Tibial artery (tissue), 4 donors: ENCODE results near the gene UVSSA.

Experiments used
- DNase-seq, 2 donors: peaks; one replicate each; pipeline ENCODE4 v3.0.0-alpha.2; 2019
- H3K27ac ChIP-seq, 2 donors: fragments of 200-600 bp; sonication (generic) in 1 of 2; 1 replicate in 1 of 2; 2 replicates in 1 of 2; pipeline ENCODE4 v1.5.1; 2018 to 2019; ENCODE audit warnings: mild to moderate bottlenecking in 1 of 2
- H3K27me3 ChIP-seq, 2 donors: fragments of 200-600 bp; sonication (generic) in 1 of 2; one replicate each; pipeline versions ENCODE4 v1.5.1 to v1.6.0; 2016 to 2019
- H3K36me3 ChIP-seq, 3 donors: fragments of 200-600 bp; sonication (generic) in 2 of 3; one replicate each; pipeline ENCODE4 v1.5.1; 2016 to 2019; ENCODE audit warnings: mild to moderate bottlenecking in 2 of 3
- H3K4me1 ChIP-seq, 4 donors: fragments of 200-600 bp; sonication (generic) in 2 of 4; 1 replicate in 3 of 4; 2 replicates in 1 of 4; pipeline ENCODE4 v1.5.1; 2016 to 2019
- H3K4me3 ChIP-seq, 2 donors: fragments of 200-600 bp; sonication (generic) in 1 of 2; 1 replicate in 1 of 2; 2 replicates in 1 of 2; pipeline ENCODE4 v1.5.1; 2018 to 2019; ENCODE audit warnings: mild to moderate bottlenecking in 2 of 2
- H3K9me3 ChIP-seq, 3 donors: fragments of 200-600 bp; sonication (generic) in 1 of 3; one replicate each; pipeline ENCODE4 v1.5.1; 2016 to 2019
- intact Hi-C: fragments of 100-400 bp; cut with DNase I; formaldehyde crosslinking; loops from one replicate; pipeline ENCODE4 v1.15.0; 2023; ENCODE audit warnings: low total_unique reads
- TF ChIP-seq, protein P1 (sequence below), 2 experiments: fragments of 200-600 bp in 1 of 2; fragments of 450-650 bp in 1 of 2; IDR thresholded peaks; one replicate each; pipeline ENCODE4 v1.5.1; 2017 to 2019; ENCODE audit warnings: antibody characterized with exemption in 2 of 2, mild to moderate bottlenecking in 1 of 2, moderate library complexity in 1 of 2

Gene UVSSA

DNA sequence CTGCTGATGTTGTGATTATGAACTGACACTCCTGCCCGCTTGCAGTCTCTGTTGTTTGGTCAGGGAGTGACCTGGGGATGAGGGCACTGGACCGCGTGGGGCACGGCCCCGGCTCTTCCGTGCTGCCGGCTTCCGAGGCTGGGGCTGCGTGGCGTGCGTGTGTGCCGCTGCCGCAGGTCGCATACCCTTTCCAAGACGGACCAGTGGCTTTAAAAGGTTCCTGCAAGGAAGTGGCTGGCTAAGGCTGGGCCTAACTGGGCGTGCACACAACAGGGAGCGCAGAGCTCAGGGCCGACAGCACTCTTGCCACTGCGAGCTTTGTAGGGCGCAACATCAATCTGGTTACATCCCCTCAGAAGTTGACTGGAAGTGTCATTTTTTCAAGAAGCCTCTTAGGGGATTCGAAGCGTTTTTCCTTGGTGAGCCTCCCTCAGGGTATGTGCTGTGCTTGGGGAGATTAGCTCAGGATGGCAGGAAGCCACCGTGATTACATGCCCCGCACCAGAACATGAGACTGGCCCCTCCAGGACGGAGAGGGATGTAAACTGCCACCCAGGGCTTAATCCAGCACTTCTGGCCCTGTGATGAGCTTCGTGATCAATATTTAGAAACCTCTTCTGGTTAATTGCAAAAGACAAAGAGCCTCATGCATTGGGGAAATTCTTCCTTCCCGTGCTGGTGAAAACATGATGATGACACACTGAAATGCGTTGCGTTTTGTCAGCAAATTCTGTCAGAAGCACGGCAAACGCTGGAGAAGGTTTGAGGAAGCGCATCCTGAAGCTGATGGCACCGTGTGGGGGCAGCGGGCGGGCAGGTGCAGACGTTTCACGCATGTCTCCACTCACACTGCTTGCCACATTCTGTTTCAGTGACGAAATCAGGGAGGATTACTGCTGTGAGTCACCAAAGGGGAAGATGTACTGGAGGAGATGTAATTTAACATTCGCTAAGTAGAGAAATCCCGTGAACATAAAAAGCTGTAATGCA is 46.2 kb upstream of the UVSSA start:
- DNase-seq: peak in 1 of 2 donors; percentile 54

DNA sequence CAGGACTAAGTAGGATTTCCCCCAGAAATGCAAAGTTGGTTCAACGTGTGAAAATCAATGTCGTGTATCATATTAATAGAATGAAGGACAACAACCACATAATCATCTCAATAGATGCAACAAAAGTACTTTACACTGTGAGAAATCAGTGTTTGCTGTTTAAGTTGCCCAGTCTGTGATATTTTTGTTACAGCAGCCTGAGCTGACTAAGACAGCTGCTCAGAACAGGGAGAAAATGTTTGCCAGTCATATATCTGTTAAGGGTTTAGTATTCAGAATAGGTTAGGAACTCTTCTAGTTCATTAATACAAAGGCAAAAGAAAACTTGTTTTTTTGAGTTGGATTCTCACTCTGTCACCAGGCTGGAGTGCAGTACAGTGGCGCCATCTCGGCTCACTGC is 44.8 kb upstream of the UVSSA start:
- Histone ChIP-seq H3K27me3 (no peaks in the 10 kb centered on the region), H3K9me3 (no peaks in the 10 kb centered on the region), H3K36me3 (peaks cover 6 to 47% (median 33%) of the 10 kb centered on the region in 3 donors), H3K4me1 (peaks cover 0 to 14% (median 2%) of the 10 kb centered on the region in 4 donors), H3K27ac (no peak overlapping the region), H3K4me3 (no peak overlapping the region)
- TF ChIP-seq, protein P1, sequence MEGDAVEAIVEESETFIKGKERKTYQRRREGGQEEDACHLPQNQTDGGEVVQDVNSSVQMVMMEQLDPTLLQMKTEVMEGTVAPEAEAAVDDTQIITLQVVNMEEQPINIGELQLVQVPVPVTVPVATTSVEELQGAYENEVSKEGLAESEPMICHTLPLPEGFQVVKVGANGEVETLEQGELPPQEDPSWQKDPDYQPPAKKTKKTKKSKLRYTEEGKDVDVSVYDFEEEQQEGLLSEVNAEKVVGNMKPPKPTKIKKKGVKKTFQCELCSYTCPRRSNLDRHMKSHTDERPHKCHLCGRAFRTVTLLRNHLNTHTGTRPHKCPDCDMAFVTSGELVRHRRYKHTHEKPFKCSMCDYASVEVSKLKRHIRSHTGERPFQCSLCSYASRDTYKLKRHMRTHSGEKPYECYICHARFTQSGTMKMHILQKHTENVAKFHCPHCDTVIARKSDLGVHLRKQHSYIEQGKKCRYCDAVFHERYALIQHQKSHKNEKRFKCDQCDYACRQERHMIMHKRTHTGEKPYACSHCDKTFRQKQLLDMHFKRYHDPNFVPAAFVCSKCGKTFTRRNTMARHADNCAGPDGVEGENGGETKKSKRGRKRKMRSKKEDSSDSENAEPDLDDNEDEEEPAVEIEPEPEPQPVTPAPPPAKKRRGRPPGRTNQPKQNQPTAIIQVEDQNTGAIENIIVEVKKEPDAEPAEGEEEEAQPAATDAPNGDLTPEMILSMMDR (IDR thresholded peaks at IDR 0.05): no peak
- intact Hi-C loops: no loop called here
- DNase-seq: no peak

More for the DNA sequence above, 46.2 kb upstream of the UVSSA start:
- intact Hi-C loops: no loop called here
- Histone ChIP-seq H3K4me1 (peaks cover 0 to 14% (median 2%) of the 10 kb centered on the region in 4 donors), H3K27me3 (no peaks in the 10 kb centered on the region), H3K27ac (no peak overlapping the region), H3K4me3 (no peak overlapping the region), H3K9me3 (no peaks in the 10 kb centered on the region), H3K36me3 (peaks cover 6 to 51% (median 38%) of the 10 kb centered on the region in 3 donors)
- TF ChIP-seq, protein P1 (IDR thresholded peaks at IDR 0.05): no peak

DNA sequence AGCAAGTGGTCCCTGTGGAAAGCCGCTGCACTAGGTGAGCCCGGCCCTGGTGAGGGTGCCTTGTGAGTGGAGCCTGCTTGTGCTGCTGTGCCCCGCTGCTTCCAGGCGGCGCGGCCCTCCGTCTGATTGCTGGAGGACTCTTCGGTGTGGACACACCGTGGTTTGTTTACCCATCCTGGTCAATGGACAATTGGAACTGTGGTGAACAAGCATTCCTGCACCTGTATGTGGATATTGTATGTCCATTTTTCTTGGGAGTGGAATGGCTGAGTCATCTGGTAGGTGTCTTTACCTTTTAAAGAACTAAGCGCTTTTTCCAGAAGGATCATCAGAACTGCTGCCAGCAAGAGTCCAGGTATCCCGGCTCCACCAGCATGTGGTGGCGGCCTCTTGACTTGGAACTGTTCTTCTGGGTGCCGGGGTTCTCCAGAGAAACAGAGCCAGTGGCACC is 41.7 kb upstream of the UVSSA start:
- TF ChIP-seq, protein P1 (IDR thresholded peaks at IDR 0.05): no peak
- H3K4me1 ChIP-seq: peaks cover 0 to 25% (median 15%) of the 10 kb centered on the region in 4 donors
- no peak overlapping the region for H3K27ac ChIP-seq
- H3K4me3 ChIP-seq: no peak overlapping the region
- peaks cover 0 to 17% (median 11%) of the 10 kb centered on the region in 3 donors for H3K36me3 ChIP-seq
- intact Hi-C loops: no loop called here
- DNase-seq: no peak
- no peaks in the 10 kb centered on the region for H3K27me3 ChIP-seq
- no peaks in the 10 kb centered on the region for H3K9me3 ChIP-seq

DNA sequence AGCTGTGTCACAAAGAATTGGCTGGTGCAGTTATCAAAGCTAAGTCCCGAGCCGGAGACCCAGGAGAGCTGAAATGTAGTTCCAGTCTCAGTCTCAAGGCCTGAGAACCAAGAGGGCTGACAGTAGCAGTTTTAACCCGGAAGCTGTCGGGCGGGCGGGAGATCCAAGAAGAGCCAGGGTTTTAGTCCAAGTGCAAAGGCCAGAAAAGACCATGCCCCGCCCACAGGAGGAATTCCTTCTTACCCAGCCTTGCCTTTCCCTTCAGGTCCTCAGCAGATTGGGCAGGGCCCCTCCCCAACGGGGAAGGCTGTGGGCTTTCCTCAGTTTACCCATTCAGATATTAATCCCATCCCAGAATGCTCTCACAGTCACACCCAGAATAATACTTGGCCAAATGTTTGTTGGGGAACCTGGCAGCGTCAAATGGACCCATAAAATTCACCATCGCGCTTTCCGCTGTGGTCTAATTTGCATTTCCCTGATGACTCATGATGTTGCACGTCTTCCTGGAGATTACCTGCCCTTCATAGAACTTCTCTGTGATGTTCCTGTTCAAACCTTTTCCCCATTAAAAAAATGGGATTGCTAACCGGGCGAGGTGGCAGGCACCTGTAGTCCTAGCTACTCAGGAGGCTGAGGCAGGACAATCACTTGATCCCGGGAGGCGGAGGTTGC is 41.1 kb upstream of the UVSSA start:
- H3K36me3 ChIP-seq: peaks cover 0 to 11% (median 7%) of the 10 kb centered on the region in 3 donors
- intact Hi-C loops: no loop called here
- H3K27ac ChIP-seq: no peak overlapping the region
- no peaks in the 10 kb centered on the region for H3K9me3 ChIP-seq
- H3K4me3 ChIP-seq: no peak overlapping the region
- no peaks in the 10 kb centered on the region for H3K27me3 ChIP-seq
- no peak for DNase-seq
- H3K4me1 ChIP-seq: peaks cover 0 to 28% (median 22%) of the 10 kb centered on the region in 4 donors
- TF ChIP-seq, protein P1 (IDR thresholded peaks at IDR 0.05): no peak

DNA sequence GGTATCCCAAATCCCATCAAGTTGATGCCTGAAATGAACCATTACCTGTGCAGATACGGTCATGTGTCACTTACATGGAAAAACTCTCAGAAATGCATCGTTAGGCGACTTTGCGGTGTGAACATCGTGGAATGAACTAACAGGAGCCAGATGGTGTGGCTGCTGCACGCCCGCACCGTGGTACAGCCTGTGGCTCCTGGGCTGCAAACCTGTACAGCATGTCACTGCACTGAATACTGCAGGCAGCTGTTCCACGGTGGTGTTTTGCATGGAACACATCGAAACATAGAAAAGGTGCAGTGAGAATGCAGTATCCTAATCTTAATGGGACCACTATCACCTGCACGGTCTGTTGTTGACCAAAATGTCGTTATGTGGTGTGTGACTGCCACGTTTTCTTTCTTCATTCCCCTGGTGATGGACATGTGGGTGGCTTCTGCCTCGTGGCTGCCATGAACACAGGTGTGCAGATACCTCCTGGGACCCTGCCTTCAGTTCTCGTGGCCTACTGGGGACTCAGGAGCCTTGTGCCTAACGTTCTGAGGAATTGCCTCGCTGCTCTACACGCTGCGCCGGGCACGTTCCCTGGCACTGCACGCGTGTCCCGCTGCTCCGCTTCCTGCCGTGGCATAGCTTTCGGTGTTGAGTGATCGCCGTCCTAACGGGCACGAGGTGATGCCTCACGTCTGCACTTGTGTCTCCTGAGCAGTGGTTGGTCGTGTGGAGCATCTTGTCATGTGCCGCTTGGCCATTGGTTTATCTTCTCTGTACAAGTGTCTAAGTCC is 38.9 kb upstream of the UVSSA start:
- TF ChIP-seq, protein P1 (IDR thresholded peaks at IDR 0.05): no peak
- DNase-seq: no peak
- no peaks in the 10 kb centered on the region for H3K27me3 ChIP-seq
- H3K4me1 ChIP-seq: peaks cover 0 to 34% (median 26%) of the 10 kb centered on the region in 4 donors
- H3K27ac ChIP-seq: peak overlapping the region in 1 of 2 donors; percentile 81
- H3K36me3 ChIP-seq: peaks cover 3 to 23% (median 9%) of the 10 kb centered on the region in 3 donors
- no peak overlapping the region for H3K4me3 ChIP-seq
- H3K9me3 ChIP-seq: no peaks in the 10 kb centered on the region
- intact Hi-C loops: no loop called here
